Stimulated activated CD8-positive, alpha-beta memory T cell treated with anti-CD3 and anti-CD28 coated beads, Interleukin-4, amount 100 ng/mL, for 48 hours (primary cell): Measurements from ENCODE around the gene C6orf118.

Experiments used
- DNase-seq: peaks from one replicate; pipeline ENCODE4 v3.0.0-alpha.2; 2020

C6orf118 gene

GRCh38 chr6:165243801-165244200 is 65.6 kb downstream of the C6orf118 start:
- DNase-seq: no peak

- no peak for DNase-seq
Observed at GRCh38 chr6:165236326-165236725, 73.1 kb downstream of the C6orf118 start.

DNA sequence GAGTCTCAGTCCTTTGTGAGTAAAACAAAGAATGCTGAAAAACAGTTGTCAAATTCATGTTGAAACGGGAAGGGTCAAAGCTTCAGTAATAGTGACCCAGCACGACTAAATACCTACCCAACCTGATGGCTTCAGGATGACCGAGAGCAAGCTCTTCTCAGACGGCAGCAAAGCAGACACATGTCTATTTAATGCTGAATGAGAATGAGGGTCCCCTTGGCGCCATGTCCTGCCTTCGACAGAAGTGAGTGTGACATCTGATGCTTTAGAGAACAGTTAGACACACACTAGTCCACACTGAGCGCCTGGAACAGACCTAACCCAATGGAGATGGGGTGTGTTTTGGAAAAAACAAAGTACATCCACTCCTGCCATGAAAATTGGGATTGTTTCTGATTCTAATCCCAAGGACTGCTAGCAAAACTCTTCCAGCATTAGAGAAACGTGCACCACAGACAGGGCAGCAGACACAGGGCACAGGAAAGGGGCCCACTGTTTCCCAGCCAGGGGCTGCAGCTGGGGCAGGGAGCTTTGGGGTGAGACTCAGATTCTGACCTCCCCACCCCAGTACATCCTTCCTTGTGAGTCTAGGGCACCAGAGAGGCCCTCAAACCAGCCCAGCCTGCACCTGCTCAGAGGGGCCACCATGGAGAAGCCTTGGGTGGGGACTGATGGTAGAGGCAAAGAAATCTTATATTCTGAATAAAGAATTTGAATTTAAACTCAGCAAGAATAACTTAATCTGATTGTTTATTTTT is 76.5 kb downstream of the C6orf118 start:
- DNase-seq: no peak

- no peak for DNase-seq
Observed at GRCh38 chr6:165231581-165232561, 77.5 kb downstream of the C6orf118 start.

GRCh38 chr6:165231177-165231576 is 78.2 kb downstream of the C6orf118 start:
- no peak for DNase-seq
